Daoy (cell line): ENCODE data around the gene THBS1. TPM values are rescaled to one million over a fixed set of nuclear protein-coding genes. Genes with fewer than 3 reads are reported as not detected.

Source experiments
- DNase-seq: peaks from one replicate; pipeline ENCODE4 v3.0.0-alpha.2; 2015; ENCODE audit warnings: low read depth
- total RNA-seq: library from RNA; depleted of rRNA; stranded (reverse); fragments of >200 nt; shearing (Covaris generic); gene quantifications from 2 replicates; pipeline ENCODE4 v1.2.3, GENCODE V29; 2014; rRNA removed

THBS1 gene
- total RNA-seq, 1 experiment from 2014 or later = 839 TPM

DNA sequence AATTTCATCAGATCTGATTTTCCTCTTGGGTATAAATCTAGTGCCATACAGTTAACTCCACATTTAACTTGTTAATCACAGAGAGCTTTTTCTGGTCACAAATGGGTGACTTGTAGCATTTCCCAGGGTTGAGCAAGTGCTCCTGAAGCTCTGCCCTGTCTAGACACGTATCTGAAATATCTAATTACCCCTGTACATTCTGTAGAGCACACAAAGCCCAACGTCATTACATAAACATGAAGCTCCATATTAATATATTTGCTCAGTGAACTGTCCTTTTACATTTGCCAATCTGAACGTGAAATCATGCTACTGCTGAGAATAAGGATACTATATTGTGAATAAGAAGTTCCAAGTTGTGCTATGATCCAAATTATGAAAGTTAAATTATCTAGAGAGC, 49.0 kb downstream of the THBS1 start:
- DNase-seq = no peak

GRCh38 chr15:39631357-39631756, 50.5 kb downstream of the THBS1 start:
- DNase-seq = peak; percentile 18

GRCh38 chr15:39638041-39638440, 57.2 kb downstream of the THBS1 start:
- DNase-seq = no peak

GRCh38 chr15:39639037-39639436, 58.2 kb downstream of the THBS1 start:
- no peak for DNase-seq

GRCh38 chr15:39640665-39641064, 59.8 kb downstream of the THBS1 start:
- DNase-seq = no peak

- DNase-seq = peak; percentile 8
Observed at GRCh38 chr15:39641191-39641889, 60.5 kb downstream of the THBS1 start.

DNA sequence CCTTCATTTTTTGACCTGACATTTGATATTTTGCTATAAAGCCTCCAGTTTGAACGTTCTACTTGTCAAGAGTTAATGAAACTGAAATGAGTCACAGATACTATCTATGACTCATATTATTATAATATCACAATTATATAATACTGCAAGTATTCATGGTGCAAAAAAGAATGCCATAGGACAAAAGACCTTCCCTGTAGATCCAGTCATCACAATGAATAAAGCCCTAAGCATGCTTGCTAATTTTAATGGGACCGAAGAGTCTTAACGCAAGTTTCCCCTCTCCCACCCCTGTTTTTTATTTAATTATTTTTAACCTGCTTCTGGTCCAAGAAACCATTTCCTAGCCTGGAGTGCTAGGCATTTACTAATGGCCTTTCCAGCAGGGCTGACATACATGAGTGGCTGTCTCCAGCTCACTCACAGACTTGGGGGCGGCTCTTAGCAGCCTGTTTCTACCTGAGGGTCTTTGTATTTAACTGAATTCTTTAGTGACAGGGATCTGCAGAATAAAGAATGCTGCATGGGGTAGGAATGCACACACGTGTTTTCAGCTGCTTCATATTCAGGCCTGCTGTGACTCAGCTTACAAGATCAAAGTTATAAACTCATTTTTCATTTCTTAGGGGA, 61.2 kb downstream of the THBS1 start:
- peak; percentile 14 for DNase-seq

DNA sequence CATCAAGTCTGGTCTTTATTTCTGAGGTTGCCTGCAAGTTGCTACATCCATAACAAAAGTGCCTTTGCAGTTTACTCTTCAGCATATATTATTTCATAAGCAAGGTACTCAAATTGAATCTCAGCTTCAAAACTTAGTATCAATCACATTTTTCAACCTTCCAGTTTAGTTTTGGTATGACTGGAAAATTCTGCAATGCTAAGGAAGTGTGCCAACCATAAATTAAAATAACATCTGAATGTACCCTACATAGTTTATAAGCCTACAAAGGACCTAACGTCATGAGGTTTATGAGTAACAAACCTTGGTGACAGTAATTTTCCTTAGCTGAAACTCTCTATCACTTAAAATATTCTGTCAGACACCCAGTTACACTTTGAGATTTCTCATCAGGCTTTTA, 62.8 kb downstream of the THBS1 start:
- no peak for DNase-seq

- no peak for DNase-seq
Observed at GRCh38 chr15:39644136-39644535, 63.3 kb downstream of the THBS1 start.

- no peak for DNase-seq
Observed at GRCh38 chr15:39645138-39645975, 64.5 kb downstream of the THBS1 start.

DNA sequence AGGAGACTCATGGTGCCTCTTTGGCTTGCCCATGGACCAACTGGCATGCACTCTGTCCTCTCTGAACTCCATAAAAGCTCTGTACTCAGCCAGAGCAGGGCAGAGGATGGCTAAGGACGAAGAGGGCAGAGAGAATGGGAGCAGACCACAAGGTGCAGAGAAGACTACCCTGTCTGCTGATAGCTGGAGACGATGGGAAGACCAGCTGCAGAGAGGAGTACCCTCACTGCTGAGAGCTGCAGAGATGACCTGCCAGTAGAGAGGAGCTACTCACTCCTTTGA, 65.0 kb downstream of the THBS1 start:
- DNase-seq = no peak

DNA sequence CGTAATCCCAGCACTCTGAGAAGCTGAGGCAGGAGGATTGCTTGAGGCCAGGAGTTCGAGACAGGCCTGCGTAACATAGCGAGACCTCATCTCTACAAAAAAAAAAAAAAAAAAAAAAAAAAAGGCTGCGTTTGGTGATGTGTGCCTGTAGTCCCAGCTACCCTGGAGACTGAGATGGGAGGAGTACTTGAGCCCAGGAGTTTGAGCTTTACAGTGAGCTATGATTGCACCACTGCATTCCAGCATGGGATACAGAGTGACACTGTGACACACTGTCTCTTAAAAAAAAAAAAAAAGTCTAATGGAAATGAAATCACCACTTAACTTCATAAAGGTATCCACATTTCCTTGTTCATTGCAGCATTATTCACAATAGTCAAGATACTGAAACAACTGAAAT, 65.5 kb downstream of the THBS1 start:
- no peak for DNase-seq

Other genes with a start within 250 kb of the THBS1 start
- 0.97 and 2.2 TPM in 2 replicates for gene FSIP1, start 201.8 kb downstream of the THBS1 start, total RNA-seq